OCI-LY3 (cell line): ENCODE data around the gene CYP1A1.
"Not testable (repeated sequence)": the region's sequence is repeated elsewhere in the genome, so short reads cannot be mapped to it uniquely, and the experiment has no call there.

Experiments
- H2AFZ ChIP-seq: fragments of 200-600, 300-600 bp; shearing (Covaris generic); 2 replicates; pipeline ENCODE4 v1.6.0; 2014; ENCODE audit warnings: antibody characterized with exemption, low read depth, low read length
- H3K27ac ChIP-seq: fragments of 200-600, 300-600 bp; sonication (generic); 2 replicates; pipeline ENCODE4 v1.5.1; 2014; ENCODE audit warnings: mild to moderate bottlenecking, low read length, moderate library complexity, mixed read lengths
- H3K27me3 ChIP-seq: fragments of 200-600, 300-600 bp; sonication (generic); 2 replicates; pipeline ENCODE4 v1.6.1; 2014; ENCODE audit warnings: low read depth, low read length, mixed read lengths
- H3K36me3 ChIP-seq: fragments of 200-600, 300-600 bp; sonication (generic); replicated peaks from 2 replicates; pipeline ENCODE3; 2014; ENCODE audit warnings: low read depth, low read length, mixed read lengths
- H3K4me1 ChIP-seq: fragments of 300-600, 200-600 bp; sonication (generic); 2 replicates; pipeline ENCODE4 v1.6.1; 2014; ENCODE audit warnings: low read length, mixed read lengths
- H3K4me2 ChIP-seq: fragments of 200-600, 300-600 bp; sonication (generic); 2 replicates; pipeline ENCODE4 v1.6.1; 2014; ENCODE audit warnings: low read length, mixed read lengths
- H3K4me3 ChIP-seq: fragments of 300-600, 200-600 bp; sonication (generic); 2 replicates; pipeline ENCODE4 v1.5.1; 2014; ENCODE audit warnings: antibody characterized with exemption, mild to moderate bottlenecking, low read length, moderate library complexity
- H3K79me2 ChIP-seq: fragments of 300-600, 200-600 bp; shearing (Covaris generic); 2 replicates; pipeline ENCODE4 v1.6.1; 2014; ENCODE audit warnings: mild to moderate bottlenecking, low read length, mixed read lengths
- H3K9ac ChIP-seq: fragments of 300-600, 200-600 bp; shearing (Covaris generic); 2 replicates; pipeline ENCODE4 v1.6.0; 2014; ENCODE audit warnings: mild to moderate bottlenecking, low read length, moderate library complexity
- H3K9me3 ChIP-seq: fragments of 200-600, 300-600 bp; shearing (Covaris generic); 2 replicates; pipeline ENCODE4 v1.6.1; 2014; ENCODE audit warnings: low read length, mixed read lengths; ENCODE audit not compliant: insufficient read depth
- H4K20me1 ChIP-seq: fragments of 200-600, 300-600 bp; sonication (generic); 2 replicates; pipeline ENCODE4 v1.6.1; 2016; ENCODE audit warnings: low read length, mixed read lengths; ENCODE audit not compliant: insufficient read depth
- EZH2phosphoT487 ChIP-seq: fragments of 200-600 bp; shearing (Covaris generic); IDR thresholded peaks from 2 replicates; pipeline ENCODE4 v1.6.1; 2018; ENCODE audit warnings: antibody characterized with exemption, mixed run types, low read depth
- TF ChIP-seq, protein P1 (sequence below): fragments of 200-600, 300-600 bp; sonication (generic); IDR thresholded peaks from 2 replicates; pipeline ENCODE4 v1.5.1; 2014; ENCODE audit warnings: antibody characterized with exemption, low read length, low read depth

CYP1A1 gene

DNA sequence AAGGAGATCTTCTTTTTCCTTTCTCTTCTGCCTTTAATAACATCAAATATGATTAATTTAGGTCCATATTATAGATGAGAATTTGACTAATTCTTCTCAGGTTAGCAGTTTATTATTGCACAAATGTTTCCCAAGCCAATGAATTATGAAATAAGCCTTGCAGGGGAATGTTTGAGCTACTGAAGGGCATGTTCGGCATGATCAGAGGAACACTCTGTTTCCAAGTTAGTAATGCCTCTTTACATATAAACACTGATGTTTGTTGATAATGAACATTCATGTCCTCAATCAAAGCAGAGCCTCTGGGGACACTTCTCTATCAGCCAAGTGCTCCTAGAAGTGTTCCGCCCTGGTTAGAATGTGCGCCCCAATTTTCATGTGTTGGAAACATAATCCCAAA is 10.0 kb upstream of the CYP1A1 start:
- Histone ChIP-seq H4K20me1 (no peaks in the 10 kb centered on the region), H3K4me1 (no peaks in the 10 kb centered on the region), H3K27ac (no peak overlapping the region), H3K4me3 (no peak overlapping the region), H3K9me3 (no peaks in the 10 kb centered on the region), H3K4me2 (no peak overlapping the region), H2AFZ (no peak overlapping the region), H3K27me3 (peaks cover 29% of the 10 kb centered on the region), H3K9ac (no peak overlapping the region), H3K79me2 (no peaks in the 10 kb centered on the region), H3K36me3 (no peaks in the 10 kb centered on the region)
- no peak for TF ChIP-seq EZH2phosphoT487
- TF ChIP-seq, protein P1, sequence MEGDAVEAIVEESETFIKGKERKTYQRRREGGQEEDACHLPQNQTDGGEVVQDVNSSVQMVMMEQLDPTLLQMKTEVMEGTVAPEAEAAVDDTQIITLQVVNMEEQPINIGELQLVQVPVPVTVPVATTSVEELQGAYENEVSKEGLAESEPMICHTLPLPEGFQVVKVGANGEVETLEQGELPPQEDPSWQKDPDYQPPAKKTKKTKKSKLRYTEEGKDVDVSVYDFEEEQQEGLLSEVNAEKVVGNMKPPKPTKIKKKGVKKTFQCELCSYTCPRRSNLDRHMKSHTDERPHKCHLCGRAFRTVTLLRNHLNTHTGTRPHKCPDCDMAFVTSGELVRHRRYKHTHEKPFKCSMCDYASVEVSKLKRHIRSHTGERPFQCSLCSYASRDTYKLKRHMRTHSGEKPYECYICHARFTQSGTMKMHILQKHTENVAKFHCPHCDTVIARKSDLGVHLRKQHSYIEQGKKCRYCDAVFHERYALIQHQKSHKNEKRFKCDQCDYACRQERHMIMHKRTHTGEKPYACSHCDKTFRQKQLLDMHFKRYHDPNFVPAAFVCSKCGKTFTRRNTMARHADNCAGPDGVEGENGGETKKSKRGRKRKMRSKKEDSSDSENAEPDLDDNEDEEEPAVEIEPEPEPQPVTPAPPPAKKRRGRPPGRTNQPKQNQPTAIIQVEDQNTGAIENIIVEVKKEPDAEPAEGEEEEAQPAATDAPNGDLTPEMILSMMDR, result no peak

- H3K4me3 ChIP-seq, result no peak overlapping the region
- H4K20me1 ChIP-seq, result no peaks in the 10 kb centered on the region
- H3K9ac ChIP-seq, result no peak overlapping the region
- no peaks in the 10 kb centered on the region for H3K4me1 ChIP-seq
- no peak for TF ChIP-seq EZH2phosphoT487
- TF ChIP-seq, protein P1, result no peak
- H3K79me2 ChIP-seq, result no peaks in the 10 kb centered on the region
- H3K27me3 ChIP-seq, result peaks cover 29% of the 10 kb centered on the region
- no peak overlapping the region for H2AFZ ChIP-seq
- H3K9me3 ChIP-seq, result no peaks in the 10 kb centered on the region
- no peak overlapping the region for H3K27ac ChIP-seq
- H3K4me2 ChIP-seq, result no peak overlapping the region
- no peaks in the 10 kb centered on the region for H3K36me3 ChIP-seq
These were observed 7.9 kb upstream of the CYP1A1 start for GRCh38 chr15:74733269-74733668.

DNA sequence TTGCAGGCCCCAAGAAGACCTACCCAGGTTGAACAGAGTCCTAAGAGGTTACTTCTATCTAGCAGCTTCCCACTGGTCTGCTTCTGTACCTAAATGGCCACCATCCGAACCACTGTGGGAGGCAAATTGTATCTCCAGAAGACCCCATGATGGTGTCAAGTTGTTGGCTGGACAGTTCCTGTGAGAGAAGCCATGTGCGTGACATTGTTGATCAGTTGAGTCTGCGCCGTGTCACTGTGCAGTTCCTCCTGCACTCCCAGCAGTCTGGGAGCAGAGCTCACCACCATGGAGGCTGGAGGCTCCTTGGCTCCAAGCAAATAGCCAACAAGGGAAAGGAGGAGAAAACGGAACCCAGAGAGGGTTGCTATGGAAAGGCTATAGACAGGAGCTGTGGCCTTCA is 7.5 kb upstream of the CYP1A1 start:
- Histone ChIP-seq H3K79me2 (no peaks in the 10 kb centered on the region), H3K4me2 (no peak overlapping the region), H3K27me3 (peaks cover 29% of the 10 kb centered on the region), H3K9me3 (no peaks in the 10 kb centered on the region), H3K27ac (no peak overlapping the region), H3K36me3 (no peaks in the 10 kb centered on the region), H3K4me3 (no peak overlapping the region), H4K20me1 (no peaks in the 10 kb centered on the region), H3K9ac (no peak overlapping the region), H3K4me1 (no peaks in the 10 kb centered on the region), H2AFZ (no peak overlapping the region)
- TF ChIP-seq EZH2phosphoT487, result no peak
- TF ChIP-seq, protein P1, result no peak

DNA sequence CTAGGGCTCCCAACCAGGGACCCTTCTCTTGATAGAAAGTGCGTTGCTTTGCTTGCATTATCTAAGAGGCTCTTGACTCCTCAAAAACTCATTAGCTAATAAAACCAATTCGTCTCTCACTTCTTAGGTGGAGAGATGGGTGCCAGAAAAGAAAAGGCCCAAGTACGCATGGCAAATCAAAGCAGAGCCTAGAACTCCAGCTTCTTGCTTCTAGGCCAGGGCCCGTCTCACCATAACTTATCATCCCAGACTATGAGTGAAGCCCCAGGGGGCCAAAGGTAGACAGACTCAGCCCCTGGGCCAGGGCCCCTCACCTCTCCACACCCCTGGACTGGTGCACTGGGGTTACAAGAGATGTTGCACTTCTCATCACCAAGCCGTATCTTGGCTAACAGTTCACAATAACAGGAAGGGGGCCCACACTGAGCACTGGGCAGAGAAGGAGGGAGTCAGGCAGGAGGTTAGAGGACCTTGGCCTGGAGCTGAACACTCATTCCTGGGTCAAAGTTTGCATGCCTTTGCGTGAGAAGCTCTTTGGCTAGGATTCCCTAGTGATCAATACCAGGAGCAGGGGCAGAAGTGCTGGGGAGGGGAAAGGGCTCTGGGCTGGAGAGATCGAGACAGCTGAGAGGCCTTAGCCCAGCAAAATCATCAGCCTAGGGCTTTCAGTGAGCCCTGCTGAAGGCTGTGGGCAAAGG is 5.4 kb upstream of the CYP1A1 start:
- Histone ChIP-seq H3K27ac (no peak overlapping the region), H3K9me3 (no peaks in the 10 kb centered on the region), H3K36me3 (no peaks in the 10 kb centered on the region), H3K4me2 (no peak overlapping the region), H3K4me1 (no peaks in the 10 kb centered on the region), H3K9ac (no peak overlapping the region), H2AFZ (no peak overlapping the region), H3K4me3 (no peak overlapping the region), H3K79me2 (no peaks in the 10 kb centered on the region), H3K27me3 (peaks cover 27% of the 10 kb centered on the region), H4K20me1 (no peaks in the 10 kb centered on the region)
- TF ChIP-seq, protein P1, result no peak
- no peak for TF ChIP-seq EZH2phosphoT487

DNA sequence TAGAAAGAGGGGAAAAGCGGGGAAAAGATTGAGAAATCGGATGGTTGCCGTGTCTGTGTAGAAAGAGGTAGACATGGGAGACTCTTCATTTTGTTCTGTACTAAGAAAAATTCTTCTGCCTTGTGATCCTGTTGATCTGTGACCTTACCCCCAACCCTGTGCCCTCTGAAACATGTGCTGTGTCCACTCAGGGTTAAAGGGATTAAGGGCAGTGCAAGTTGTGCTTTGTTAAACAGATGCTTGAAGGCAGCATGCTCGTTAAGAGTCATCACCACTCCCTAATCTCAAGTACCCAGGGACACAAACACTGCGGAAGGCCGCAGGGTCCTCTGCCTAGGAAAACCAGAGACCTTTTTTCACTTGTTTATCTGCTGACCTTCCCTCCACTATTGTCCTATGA is 4.0 kb upstream of the CYP1A1 start:
- H2AFZ ChIP-seq, H3K36me3 ChIP-seq, H4K20me1 ChIP-seq, H3K4me2 ChIP-seq, H3K27ac ChIP-seq, H3K4me3 ChIP-seq, H3K79me2 ChIP-seq, H3K9me3 ChIP-seq, H3K9ac ChIP-seq, H3K4me1 ChIP-seq: not testable (repeated sequence)
- peaks cover 28% of the 10 kb centered on the region for H3K27me3 ChIP-seq

GRCh38 chr15:74728699-74729098 is 3.4 kb upstream of the CYP1A1 start:
- not testable (repeated sequence) for H3K36me3 ChIP-seq, H3K27ac ChIP-seq, H3K4me2 ChIP-seq, H2AFZ ChIP-seq, H3K4me3 ChIP-seq, H3K79me2 ChIP-seq, H3K9me3 ChIP-seq, H4K20me1 ChIP-seq, H3K4me1 ChIP-seq, H3K9ac ChIP-seq
- H3K27me3 ChIP-seq, result peaks cover 34% of the 10 kb centered on the region
